ENCODE measurements around the gene TBL1X. TPM values are rescaled to one million over a fixed set of nuclear protein-coding genes. Genes with fewer than 3 reads are reported as not detected.

TBL1X gene
- total RNA-seq, 6 experiments from 2014 or later = 34.4 to 53.2 (median 44.9) TPM

GRCh38 chrX:9678215-9678965 lies 213.5 kb downstream of the TBL1X start:
- Mint-ChIP-seq H3K27ac (no peak overlapping the region), H3K36me3 (ENCODE audit: low read depth) (peaks cover 29% of the 10 kb centered on the region), H3K4me1 (ENCODE audit: low read depth) (peaks cover 50% of the 10 kb centered on the region), H3K4me3 (no peak overlapping the region), H3K9me3 (no peaks in the 10 kb centered on the region), H3K27me3 (ENCODE audit: insufficient read depth) (no peaks in the 10 kb centered on the region; the same call in 1 of the 2 replicates)
- TF ChIP-seq CTCF (IDR thresholded peaks at IDR 0.05) = no peak
- DNase-seq = no peak

- no peaks in the 10 kb centered on the region; the same call in 1 of the 2 replicates for H3K27me3 Mint-ChIP-seq (ENCODE audit: insufficient read depth)
- H3K36me3 Mint-ChIP-seq (ENCODE audit: low read depth) = peaks cover 25% of the 10 kb centered on the region
- DNase-seq = no peak
These were observed 216.2 kb downstream of the TBL1X start for GRCh38 chrX:9681011-9681410.

DNA sequence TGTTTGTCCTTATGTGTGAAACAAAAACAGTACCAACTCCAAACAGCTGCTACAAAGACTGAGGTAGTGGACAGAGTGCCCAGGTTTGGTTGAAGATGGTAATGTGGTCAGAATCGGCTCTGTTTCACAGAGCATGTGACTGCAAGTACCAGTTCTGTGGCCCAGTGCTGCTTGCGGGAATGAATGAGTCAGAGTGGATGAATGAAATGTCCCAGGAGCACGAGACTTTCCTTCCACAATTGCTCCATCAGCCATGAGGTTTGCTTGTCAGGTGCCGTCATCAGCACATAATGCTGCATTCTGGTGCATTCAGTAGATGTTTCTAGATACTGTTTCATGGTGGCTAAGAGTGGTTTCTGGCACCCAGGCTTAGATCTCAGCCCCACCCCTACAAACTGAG lies 216.6 kb downstream of the TBL1X start:
- H3K36me3 Mint-ChIP-seq (ENCODE audit: low read depth) = peaks cover 24% of the 10 kb centered on the region
- H3K9me3 Mint-ChIP-seq = no peaks in the 10 kb centered on the region
- TF ChIP-seq CTCF (IDR thresholded peaks at IDR 0.05) = no peak
- H3K27me3 Mint-ChIP-seq (ENCODE audit: insufficient read depth) = no peaks in the 10 kb centered on the region; the same call in 1 of the 2 replicates
- peaks cover 37% of the 10 kb centered on the region for H3K4me1 Mint-ChIP-seq (ENCODE audit: low read depth)
- no peak overlapping the region for H3K4me3 Mint-ChIP-seq
- peak overlapping the region; percentile 60 for H3K27ac Mint-ChIP-seq
- DNase-seq = no peak

More at GRCh38 chrX:9681011-9681410, 216.2 kb downstream of the TBL1X start:
- TF ChIP-seq CTCF (IDR thresholded peaks at IDR 0.05) = no peak
- Mint-ChIP-seq H3K4me3 (no peak overlapping the region), H3K27ac (peak overlapping the region; percentile 9; the same call in 1 of the 2 replicates), H3K4me1 (ENCODE audit: low read depth) (peaks cover 41% of the 10 kb centered on the region), H3K9me3 (no peaks in the 10 kb centered on the region)

- peak; percentile 4 for DNase-seq
- no peak overlapping the region for H3K27ac Mint-ChIP-seq
- H3K36me3 Mint-ChIP-seq (ENCODE audit: low read depth) = peaks cover 16% of the 10 kb centered on the region
- TF ChIP-seq CTCF (IDR thresholded peaks at IDR 0.05) = peak; percentile 48
- H3K27me3 Mint-ChIP-seq (ENCODE audit: insufficient read depth) = no peaks in the 10 kb centered on the region
- H3K9me3 Mint-ChIP-seq = no peaks in the 10 kb centered on the region
- H3K4me3 Mint-ChIP-seq = no peak overlapping the region
- peaks cover 27% of the 10 kb centered on the region for H3K4me1 Mint-ChIP-seq (ENCODE audit: low read depth)
These were observed 217.6 kb downstream of the TBL1X start for GRCh38 chrX:9682456-9682855.

DNA sequence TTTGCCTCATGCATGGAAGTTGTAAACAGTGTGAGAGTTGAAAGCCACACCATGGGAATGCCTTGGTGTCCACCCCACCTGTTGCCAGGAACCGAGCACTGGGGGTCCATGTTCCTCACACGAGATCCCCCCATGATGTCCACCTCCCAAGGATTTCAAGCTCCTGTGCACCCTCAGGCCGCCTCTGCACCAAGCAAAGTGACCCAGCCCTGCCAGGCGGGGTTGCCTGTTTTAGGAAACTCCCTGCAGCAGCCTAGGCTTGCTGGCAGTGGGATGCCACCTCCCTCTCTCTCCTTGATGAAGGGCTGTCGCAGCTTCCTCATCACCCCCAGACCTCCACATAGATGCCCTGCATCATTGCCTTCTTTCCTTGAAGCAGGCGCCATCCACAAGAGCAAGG lies 218.0 kb downstream of the TBL1X start:
- Mint-ChIP-seq H3K36me3 (ENCODE audit: low read depth) (peaks cover 12% of the 10 kb centered on the region), H3K9me3 (no peaks in the 10 kb centered on the region), H3K27ac (no peak overlapping the region), H3K4me1 (ENCODE audit: low read depth) (peaks cover 23% of the 10 kb centered on the region), H3K4me3 (no peak overlapping the region), H3K27me3 (ENCODE audit: insufficient read depth) (no peaks in the 10 kb centered on the region)
- TF ChIP-seq CTCF (IDR thresholded peaks at IDR 0.05) = no peak
- no peak for DNase-seq
